ENCODE data around the gene OLIG1. TPM values are rescaled to one million over a fixed set of nuclear protein-coding genes. Genes with fewer than 3 reads are reported as not detected.

The OLIG1 gene
- total RNA-seq, 2 donors from 2014 or later, result not detected

DNA sequence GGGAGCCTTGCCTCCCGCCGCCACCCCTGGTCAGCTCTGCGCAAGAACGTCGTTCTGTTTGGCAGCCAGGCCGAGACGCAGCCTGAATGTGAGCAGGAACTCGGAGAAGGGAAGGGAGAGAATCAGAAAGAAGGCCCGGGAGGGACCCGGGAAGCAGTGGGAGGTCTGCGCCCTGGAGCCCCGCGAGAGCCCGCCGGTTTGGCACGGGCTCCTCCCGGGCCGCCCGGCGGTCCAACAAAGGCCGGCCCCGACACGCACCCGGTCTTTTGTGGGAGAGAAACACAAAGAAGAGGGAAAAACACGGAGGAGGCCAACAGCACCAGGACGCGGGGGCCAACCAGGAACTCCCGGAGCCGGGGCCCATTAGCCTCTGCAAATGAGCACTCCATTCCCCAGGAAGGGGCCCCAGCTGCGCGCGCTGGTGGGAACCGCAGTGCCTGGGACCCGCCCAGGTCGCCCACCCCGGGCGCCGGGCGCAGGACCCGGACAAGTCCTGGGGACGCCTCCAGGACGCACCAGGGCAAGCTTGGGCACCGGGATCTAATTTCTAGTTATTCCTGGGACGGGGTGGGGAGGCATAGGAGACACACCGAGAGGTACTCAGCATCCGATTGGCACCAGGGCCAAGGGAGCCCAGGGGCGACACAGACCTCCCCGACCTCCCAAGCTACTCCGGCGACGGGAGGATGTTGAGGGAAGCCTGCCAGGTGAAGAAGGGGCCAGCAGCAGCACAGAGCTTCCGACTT, 46.9 kb upstream of the OLIG1 start:
- Histone ChIP-seq H3K9ac (ENCODE audit: low read depth in 2 of 2, low read length in 2 of 2) (no peak overlapping the region), H3K27me3 (peaks cover 94% of the 10 kb centered on the region), H3K9me3 (no peaks in the 10 kb centered on the region), H3K4me1 (no peaks in the 10 kb centered on the region), H3K27ac (no peak overlapping the region), H3K4me3 (no peak overlapping the region), H3K36me3 (no peaks in the 10 kb centered on the region)
- intact Hi-C loops (cut with DNase I), result no loop called here
- TF ChIP-seq, protein P1, sequence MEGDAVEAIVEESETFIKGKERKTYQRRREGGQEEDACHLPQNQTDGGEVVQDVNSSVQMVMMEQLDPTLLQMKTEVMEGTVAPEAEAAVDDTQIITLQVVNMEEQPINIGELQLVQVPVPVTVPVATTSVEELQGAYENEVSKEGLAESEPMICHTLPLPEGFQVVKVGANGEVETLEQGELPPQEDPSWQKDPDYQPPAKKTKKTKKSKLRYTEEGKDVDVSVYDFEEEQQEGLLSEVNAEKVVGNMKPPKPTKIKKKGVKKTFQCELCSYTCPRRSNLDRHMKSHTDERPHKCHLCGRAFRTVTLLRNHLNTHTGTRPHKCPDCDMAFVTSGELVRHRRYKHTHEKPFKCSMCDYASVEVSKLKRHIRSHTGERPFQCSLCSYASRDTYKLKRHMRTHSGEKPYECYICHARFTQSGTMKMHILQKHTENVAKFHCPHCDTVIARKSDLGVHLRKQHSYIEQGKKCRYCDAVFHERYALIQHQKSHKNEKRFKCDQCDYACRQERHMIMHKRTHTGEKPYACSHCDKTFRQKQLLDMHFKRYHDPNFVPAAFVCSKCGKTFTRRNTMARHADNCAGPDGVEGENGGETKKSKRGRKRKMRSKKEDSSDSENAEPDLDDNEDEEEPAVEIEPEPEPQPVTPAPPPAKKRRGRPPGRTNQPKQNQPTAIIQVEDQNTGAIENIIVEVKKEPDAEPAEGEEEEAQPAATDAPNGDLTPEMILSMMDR (IDR thresholded peaks at IDR 0.05), result no peak
- no peak for DNase-seq

DNA sequence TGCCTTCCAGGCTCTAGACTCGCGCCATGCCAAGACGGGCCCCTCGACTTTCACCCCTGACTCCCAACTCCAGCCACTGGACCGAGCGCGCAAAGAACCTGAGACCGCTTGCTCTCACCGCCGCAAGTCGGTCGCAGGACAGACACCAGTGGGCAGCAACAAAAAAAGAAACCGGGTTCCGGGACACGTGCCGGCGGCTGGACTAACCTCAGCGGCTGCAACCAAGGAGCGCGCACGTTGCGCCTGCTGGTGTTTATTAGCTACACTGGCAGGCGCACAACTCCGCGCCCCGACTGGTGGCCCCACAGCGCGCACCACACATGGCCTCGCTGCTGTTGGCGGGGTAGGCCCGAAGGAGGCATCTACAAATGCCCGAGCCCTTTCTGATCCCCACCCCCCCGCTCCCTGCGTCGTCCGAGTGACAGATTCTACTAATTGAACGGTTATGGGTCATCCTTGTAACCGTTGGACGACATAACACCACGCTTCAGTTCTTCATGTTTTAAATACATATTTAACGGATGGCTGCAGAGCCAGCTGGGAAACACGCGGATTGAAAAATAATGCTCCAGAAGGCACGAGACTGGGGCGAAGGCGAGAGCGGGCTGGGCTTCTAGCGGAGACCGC, 46.3 kb upstream of the OLIG1 start:
- TF ChIP-seq, protein P1 (IDR thresholded peaks at IDR 0.05), result no peak
- DNase-seq, result no peak
- intact Hi-C loops (cut with DNase I), result no loop called here
- H3K4me1 ChIP-seq, result no peaks in the 10 kb centered on the region
- H3K36me3 ChIP-seq, result no peaks in the 10 kb centered on the region
- H3K9ac ChIP-seq (ENCODE audit: low read depth in 2 of 2, low read length in 2 of 2), result no peak overlapping the region
- H3K4me3 ChIP-seq, result no peak overlapping the region
- H3K27me3 ChIP-seq, result peaks cover 97% of the 10 kb centered on the region
- H3K9me3 ChIP-seq, result no peaks in the 10 kb centered on the region
- H3K27ac ChIP-seq, result no peak overlapping the region

- H3K27me3 ChIP-seq, result peaks cover 97% of the 10 kb centered on the region
- no peaks in the 10 kb centered on the region for H3K9me3 ChIP-seq
- H3K4me1 ChIP-seq, result no peaks in the 10 kb centered on the region
- TF ChIP-seq, protein P1 (IDR thresholded peaks at IDR 0.05), result no peak
- H3K27ac ChIP-seq, result no peak overlapping the region
- no peak for DNase-seq
- no peak overlapping the region for H3K9ac ChIP-seq (ENCODE audit: low read depth in 2 of 2, low read length in 2 of 2)
- intact Hi-C loops (cut with DNase I), result no loop called here
- no peak overlapping the region for H3K4me3 ChIP-seq
- no peaks in the 10 kb centered on the region for H3K36me3 ChIP-seq
These were observed 45.5 kb upstream of the OLIG1 start for GRCh38 chr21:33024201-33025103.

- Histone ChIP-seq H3K4me3 (no peak overlapping the region), H3K27me3 (peaks cover 97% of the 10 kb centered on the region)
These were observed 44.8 kb upstream of the OLIG1 start for GRCh38 chr21:33025106-33025488.

More at GRCh38 chr21:33025106-33025488, 44.8 kb upstream of the OLIG1 start:
- intact Hi-C loops (cut with DNase I), result no loop called here
- no peak for DNase-seq
- Histone ChIP-seq H3K4me1 (no peaks in the 10 kb centered on the region), H3K9ac (ENCODE audit: low read depth in 2 of 2, low read length in 2 of 2) (no peak overlapping the region), H3K9me3 (no peaks in the 10 kb centered on the region), H3K27ac (no peak overlapping the region), H3K36me3 (no peaks in the 10 kb centered on the region)
- TF ChIP-seq, protein P1 (IDR thresholded peaks at IDR 0.05), result no peak

Measured in colonic mucosa (tissue), 4 donors.